SK-N-MC (cell line): ENCODE data around the gene RANGAP1.

ENCODE experiments used
- EZH2 ChIP-seq: fragments of 200-600 bp; sonication (generic); IDR thresholded peaks from one replicate; pipeline ENCODE4 v1.6.1; 2017; ENCODE audit warnings: antibody characterized with exemption
- POLR2AphosphoS5 ChIP-seq: IDR thresholded peaks from 2 replicates; pipeline ENCODE4 v1.6.1; 2012; ENCODE audit warnings: mild to moderate bottlenecking, low read depth, low read length, borderline replicate concordance

DNA sequence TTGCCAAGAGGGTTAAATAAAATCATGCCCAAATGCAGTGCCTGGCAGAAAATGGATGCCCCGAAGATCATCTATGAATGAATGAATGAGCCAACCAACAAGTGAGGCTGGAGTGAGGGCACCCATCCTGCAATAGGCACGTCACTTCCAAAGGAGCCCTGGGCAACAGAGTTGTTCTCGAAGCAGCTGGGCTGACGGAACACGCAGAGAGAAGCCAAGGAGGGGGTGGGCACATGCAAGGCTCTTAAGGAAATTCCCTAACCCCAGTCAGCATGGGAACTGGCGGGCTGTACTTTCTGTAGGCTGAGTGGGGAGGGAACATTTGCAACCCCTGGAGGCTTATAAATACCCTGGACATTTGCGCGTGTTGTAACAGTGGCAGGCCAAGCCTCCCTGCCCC lies 33.6 kb downstream of the RANGAP1 start:
- no peak for TF ChIP-seq POLR2AphosphoS5
- no peak for TF ChIP-seq EZH2
